Activated naive CD8-positive, alpha-beta T cell treated with anti-CD3 and anti-CD28 coated beads, Interleukin-2, amount 10 ng/mL, durations not matched to agents 7 days and 5 days (primary cell): ENCODE results near the gene SYNGR1. TPM values are rescaled to one million over a fixed set of nuclear protein-coding genes. Genes with fewer than 3 reads are reported as not detected.
A peak's percentile ranks its signal among the peaks of the same experiment; 100 is the strongest.
"Not testable (repeated sequence)": the region's sequence is repeated elsewhere in the genome, so short reads cannot be mapped to it uniquely, and the experiment has no call there.

Experiments used
- ATAC-seq: fragments of 150-1000 bp; cut with Tn5 transposase; one replicate; pipeline ENCODE4 v1.10.0; 2021; ENCODE audit warnings: low read depth, moderate library complexity
- POLR2A ChIA-PET: fragments of 350-600 bp; sonication (Branson Sonifier 250); formaldehyde crosslinking; loops from one replicate; lab custom pipeline; 2021; ENCODE audit warnings: antibody characterized with exemption; lab: Charles Lee
- DNase-seq: peaks from one replicate; pipeline ENCODE4 v3.0.0; 2021
- H3K27ac Mint-ChIP-seq: one replicate; pipeline ENCODE4 v1.8.0; 2022; ENCODE audit warnings: mild to moderate bottlenecking, mixed read lengths
- H3K27me3 Mint-ChIP-seq: one replicate; pipeline ENCODE4 v1.8.0; 2022; ENCODE audit warnings: mild to moderate bottlenecking, moderate library complexity, mixed read lengths
- H3K36me3 Mint-ChIP-seq: one replicate; pipeline ENCODE4 v1.8.0; 2021; ENCODE audit warnings: mild to moderate bottlenecking, mixed read lengths
- H3K4me1 Mint-ChIP-seq: one replicate; pipeline ENCODE4 v1.8.0; 2021; ENCODE audit warnings: mixed read lengths
- H3K4me3 Mint-ChIP-seq: one replicate; pipeline ENCODE4 v1.8.0; 2022; ENCODE audit warnings: mild to moderate bottlenecking, moderate library complexity, mixed read lengths
- H3K9me3 Mint-ChIP-seq: one replicate; pipeline ENCODE4 v1.8.0; 2021; ENCODE audit warnings: mixed read lengths
- total RNA-seq, 2 experiments: library from RNA; stranded (reverse); gene quantifications; one replicate each; pipeline ENCODE4 v1.2.3, GENCODE V29; 2021

SYNGR1 gene
- total RNA-seq, 2 experiments from 2014 or later, result 27.1 to 31.6 TPM

DNA sequence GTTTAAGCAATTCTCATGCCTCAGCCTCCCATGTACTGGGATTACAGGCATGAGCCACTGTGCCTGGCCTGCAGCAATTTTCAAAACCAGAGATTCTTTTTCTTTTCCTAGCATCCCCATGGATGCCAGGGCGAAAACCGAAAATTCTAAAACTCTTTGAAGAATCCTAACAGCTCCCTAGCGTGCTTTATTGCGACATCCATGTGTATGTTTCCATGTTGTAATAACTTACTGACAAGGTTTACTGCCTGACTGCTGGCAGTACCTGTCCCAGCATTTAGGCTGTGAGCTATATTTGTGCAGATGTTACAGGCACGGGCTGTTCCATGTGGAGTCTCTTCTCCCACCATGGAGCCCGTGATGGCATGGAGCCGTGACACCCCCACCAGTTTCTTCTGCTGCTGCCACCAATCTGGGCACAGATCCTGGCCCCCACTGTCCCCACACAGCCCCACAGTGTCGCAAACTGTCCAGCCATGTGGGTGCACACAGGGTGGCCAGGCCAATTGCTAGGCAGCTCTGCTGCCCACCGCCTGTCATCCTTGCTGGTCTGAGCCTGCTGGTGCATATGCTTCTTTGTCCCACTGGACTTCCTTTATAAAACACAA is 42.7 kb downstream of the SYNGR1 start:
- no peak for DNase-seq
- ATAC-seq, result no peak
- Mint-ChIP-seq H3K4me1 (peaks cover 6% of the 10 kb centered on the region), H3K27ac (no peak overlapping the region), H3K36me3 (no peaks in the 10 kb centered on the region), H3K27me3 (no peaks in the 10 kb centered on the region), H3K9me3 (no peaks in the 10 kb centered on the region), H3K4me3 (no peak overlapping the region)
- POLR2A ChIA-PET, result interaction anchor here (0.6 to 1.3 kb wide), 2 partner anchors 10 to 137 kb away, joined by 3 to 4 read pairs; no protein-coding TSS in a partner anchor

- no peaks in the 10 kb centered on the region for H3K9me3 Mint-ChIP-seq
- no peak for DNase-seq
- H3K4me3 Mint-ChIP-seq, result no peak overlapping the region
- H3K27me3 Mint-ChIP-seq, result no peaks in the 10 kb centered on the region
- H3K4me1 Mint-ChIP-seq, result peaks cover 5% of the 10 kb centered on the region
- no peak overlapping the region for H3K27ac Mint-ChIP-seq
- POLR2A ChIA-PET, result interaction anchor here (1.1 kb wide), 1 partner anchor 124 kb away, joined by 3 read pairs; no protein-coding TSS in a partner anchor
- peaks cover 3% of the 10 kb centered on the region for H3K36me3 Mint-ChIP-seq
- ATAC-seq, result no peak
Measured at GRCh38 chr22:39395936-39396796, 46.4 kb downstream of the SYNGR1 start.

GRCh38 chr22:39396797-39397195 is 47.0 kb downstream of the SYNGR1 start:
- H3K4me3 Mint-ChIP-seq, result no peak overlapping the region
- POLR2A ChIA-PET, result interaction anchor here (1.1 kb wide), 1 partner anchor 123 kb away, joined by 3 read pairs; no protein-coding TSS in a partner anchor
- no peaks in the 10 kb centered on the region for H3K9me3 Mint-ChIP-seq

GRCh38 chr22:39401301-39401631 is 51.5 kb downstream of the SYNGR1 start:
- DNase-seq (no peak), ATAC-seq (no peak)
- POLR2A ChIA-PET, result interaction anchor here (1.4 to 6.8 kb wide), 2 partner anchors 12 to 101 kb away, joined by 4 to 68 read pairs; partner anchors contain the start of gene MIEF1
- Mint-ChIP-seq H3K4me3 (peak overlapping the region; percentile 90), H3K36me3 (peaks cover 28% of the 10 kb centered on the region), H3K9me3 (no peaks in the 10 kb centered on the region), H3K27ac (no peak overlapping the region), H3K27me3 (no peaks in the 10 kb centered on the region), H3K4me1 (peaks cover 34% of the 10 kb centered on the region)

More at GRCh38 chr22:39396797-39397195, 47.0 kb downstream of the SYNGR1 start:
- Mint-ChIP-seq H3K36me3 (peaks cover 7% of the 10 kb centered on the region), H3K27me3 (no peaks in the 10 kb centered on the region), H3K4me1 (peaks cover 11% of the 10 kb centered on the region), H3K27ac (no peak overlapping the region)
- ATAC-seq, result no peak
- DNase-seq, result no peak

DNA sequence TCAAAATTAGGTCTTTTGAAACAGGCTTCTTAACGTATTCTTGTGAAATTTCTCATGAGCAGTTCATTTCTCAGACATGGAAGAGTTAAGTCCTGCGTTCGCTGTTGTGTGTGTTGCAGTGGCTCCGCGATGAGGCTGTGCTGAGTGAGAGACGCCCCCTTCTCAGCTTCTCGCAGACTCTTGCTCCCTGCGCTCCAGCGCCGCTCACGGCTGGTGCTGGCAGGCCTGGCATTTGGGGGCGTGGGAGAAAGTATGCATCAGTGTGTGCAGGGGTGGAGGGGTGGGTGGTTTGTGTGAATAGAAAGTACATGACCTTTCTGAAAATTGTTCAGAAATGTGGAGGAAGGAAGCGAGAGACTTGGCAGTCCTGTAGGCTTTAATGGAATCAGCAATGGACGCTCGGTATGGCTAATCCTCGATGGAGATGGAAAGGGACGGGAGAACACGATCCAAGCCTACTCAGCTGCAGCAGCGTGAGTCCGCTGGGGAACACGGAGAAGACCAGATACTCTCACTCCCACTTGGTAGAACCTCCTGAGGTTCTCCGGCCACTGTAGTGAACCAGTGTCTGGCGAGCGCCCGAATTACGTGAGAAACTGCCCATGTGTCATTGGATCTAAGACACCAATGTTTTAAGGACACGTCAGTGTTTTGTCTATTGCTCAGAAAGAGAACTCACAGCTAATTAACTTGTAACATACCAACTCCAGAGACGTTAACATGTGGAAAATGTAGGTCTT is 55.7 kb downstream of the SYNGR1 start:
- H3K36me3 Mint-ChIP-seq, result peaks cover 41% of the 10 kb centered on the region
- H3K27me3 Mint-ChIP-seq, result no peaks in the 10 kb centered on the region
- POLR2A ChIA-PET, result interaction anchor here (0.7 to 1.7 kb wide), 2 partner anchors 114 to 123 kb away, joined by 3 to 6 read pairs; partner anchors contain the start of gene ATF4
- no peaks in the 10 kb centered on the region for H3K9me3 Mint-ChIP-seq
- H3K4me1 Mint-ChIP-seq, result peaks cover 38% of the 10 kb centered on the region
- H3K27ac Mint-ChIP-seq, result no peak overlapping the region
- ATAC-seq, result no peak
- no peak for DNase-seq
- H3K4me3 Mint-ChIP-seq, result no peak overlapping the region

DNA sequence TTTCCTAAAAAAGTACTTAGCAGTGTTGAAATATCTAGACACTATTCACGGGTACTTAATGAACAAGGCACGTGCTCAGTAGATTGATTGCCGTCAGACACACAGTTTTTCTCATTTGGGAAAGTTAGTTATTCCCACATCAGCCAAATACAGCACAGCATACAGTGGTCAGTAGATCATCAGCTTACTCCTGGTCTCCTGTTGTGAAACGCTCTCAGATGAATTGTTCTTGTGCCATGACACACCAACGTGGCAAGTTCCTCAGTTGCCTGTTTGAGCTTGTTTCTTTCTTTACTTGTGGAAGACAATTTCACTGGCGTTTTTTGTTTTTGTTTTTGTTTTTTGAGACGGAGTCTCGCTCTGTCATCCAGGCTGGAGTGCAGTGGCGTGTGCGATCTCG is 58.4 kb downstream of the SYNGR1 start:
- no peak for DNase-seq
- POLR2A ChIA-PET, result interaction anchor here (0.6 kb wide), 1 partner anchor 67 kb away, joined by 3 read pairs; no protein-coding TSS in a partner anchor
- H3K27me3 Mint-ChIP-seq, result no peaks in the 10 kb centered on the region
- peaks cover 31% of the 10 kb centered on the region for H3K36me3 Mint-ChIP-seq
- H3K9me3 Mint-ChIP-seq, result no peaks in the 10 kb centered on the region
- peaks cover 44% of the 10 kb centered on the region for H3K4me1 Mint-ChIP-seq
- H3K27ac Mint-ChIP-seq, result no peak overlapping the region
- no peak overlapping the region for H3K4me3 Mint-ChIP-seq
- ATAC-seq, result no peak

- H3K36me3 Mint-ChIP-seq, result peaks cover 30% of the 10 kb centered on the region
- no peak for DNase-seq
- peaks cover 48% of the 10 kb centered on the region for H3K4me1 Mint-ChIP-seq
- no peak overlapping the region for H3K4me3 Mint-ChIP-seq
- H3K27me3 Mint-ChIP-seq, result no peaks in the 10 kb centered on the region
- ATAC-seq, result no peak
- H3K9me3 Mint-ChIP-seq, result no peaks in the 10 kb centered on the region
- no peak overlapping the region for H3K27ac Mint-ChIP-seq
- POLR2A ChIA-PET, result no interaction called here
Measured at GRCh38 chr22:39408807-39409206, 59.0 kb downstream of the SYNGR1 start.

GRCh38 chr22:39409516-39410029 is 59.8 kb downstream of the SYNGR1 start:
- no peaks in the 10 kb centered on the region for H3K9me3 Mint-ChIP-seq
- peaks cover 31% of the 10 kb centered on the region for H3K36me3 Mint-ChIP-seq
- no peak for DNase-seq
- H3K27ac Mint-ChIP-seq, result no peak overlapping the region
- H3K4me3 Mint-ChIP-seq, result no peak overlapping the region
- ATAC-seq, result no peak
- H3K27me3 Mint-ChIP-seq, result no peaks in the 10 kb centered on the region
- H3K4me1 Mint-ChIP-seq, result peaks cover 54% of the 10 kb centered on the region
- POLR2A ChIA-PET, result no interaction called here

GRCh38 chr22:39410264-39410663 is 60.5 kb downstream of the SYNGR1 start:
- DNase-seq, result no peak
- Mint-ChIP-seq H3K27me3 (no peaks in the 10 kb centered on the region), H3K9me3 (no peaks in the 10 kb centered on the region), H3K27ac (no peak overlapping the region), H3K4me3 (no peak overlapping the region), H3K36me3 (peaks cover 31% of the 10 kb centered on the region), H3K4me1 (peaks cover 49% of the 10 kb centered on the region)
- no peak for ATAC-seq
- POLR2A ChIA-PET, result interaction anchor here (0.6 to 5.2 kb wide), 3 partner anchors 9 to 49 kb away, joined by 3 to 68 read pairs (median 3); partner anchors contain the start of gene TAB1

DNA sequence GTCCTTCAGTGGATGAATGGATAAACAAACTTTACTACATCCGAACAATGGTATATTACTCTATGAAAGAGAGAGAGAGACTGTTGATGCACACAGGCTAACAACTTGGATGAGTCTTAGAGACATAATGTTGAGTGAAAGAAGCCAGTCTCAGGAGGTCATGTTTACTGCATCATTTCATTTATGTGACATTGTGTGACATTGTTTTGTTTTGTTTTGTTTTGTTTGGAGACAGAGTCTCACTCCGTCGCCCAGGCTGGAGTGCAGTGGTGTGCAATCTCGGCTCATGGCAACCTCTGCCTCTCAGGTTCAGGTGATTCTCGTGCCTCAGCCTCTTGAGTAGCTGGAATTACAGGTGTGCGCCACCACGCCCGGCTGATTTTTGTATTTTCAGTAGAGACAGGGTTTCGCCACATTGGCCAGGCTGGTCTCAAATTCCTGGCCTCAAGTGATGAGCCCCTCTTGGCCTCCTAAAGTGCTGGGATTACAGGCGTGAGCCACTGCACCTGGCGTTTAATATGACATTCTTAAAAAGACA is 62.1 kb downstream of the SYNGR1 start:
- Mint-ChIP-seq H3K36me3 (peaks cover 25% of the 10 kb centered on the region), H3K4me1 (peaks cover 48% of the 10 kb centered on the region), H3K4me3 (peak overlapping the region; percentile 85), H3K27ac (peak overlapping the region; percentile 98)
- DNase-seq, H3K27me3 Mint-ChIP-seq, ATAC-seq, H3K9me3 Mint-ChIP-seq: not testable (repeated sequence)
- POLR2A ChIA-PET, result interaction anchor here (0.9 to 5.2 kb wide), 7 partner anchors 10 to 117 kb away, joined by 3 to 68 read pairs (median 10); partner anchors contain the start of genes ATF4 and TAB1

- Mint-ChIP-seq H3K36me3 (peaks cover 25% of the 10 kb centered on the region), H3K4me3 (peak overlapping the region; percentile 85), H3K4me1 (peaks cover 47% of the 10 kb centered on the region), H3K27ac (peak overlapping the region; percentile 98)
- H3K9me3 Mint-ChIP-seq, DNase-seq, H3K27me3 Mint-ChIP-seq, ATAC-seq: not testable (repeated sequence)
- POLR2A ChIA-PET, result interaction anchor here (0.7 to 5.2 kb wide), 12 partner anchors 11 to 764 kb away, joined by 4 to 68 read pairs (median 8); partner anchors contain the start of genes ATF4, RPL3, TAB1 and TNRC6B
Measured at GRCh38 chr22:39413204-39413603, 63.4 kb downstream of the SYNGR1 start.

DNA sequence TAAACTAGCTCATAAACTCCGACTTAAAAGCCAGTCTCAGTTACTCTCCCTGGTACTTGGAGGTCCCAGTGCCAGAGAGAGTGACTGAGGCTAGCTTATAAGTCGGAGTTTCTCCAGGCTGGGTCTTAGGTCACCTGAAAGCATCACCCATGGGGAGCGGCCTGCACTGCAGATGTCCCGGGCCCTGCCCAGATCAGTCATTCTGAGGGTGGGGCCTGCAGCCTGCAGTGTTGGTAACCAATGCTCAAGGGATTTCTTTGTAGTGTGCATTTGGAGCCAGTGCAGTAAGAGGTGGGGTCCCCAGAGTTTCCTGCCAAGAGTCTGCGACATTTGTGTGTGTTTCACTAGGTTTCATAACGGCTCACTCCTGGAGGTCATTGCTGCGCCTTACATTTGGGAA is 64.6 kb downstream of the SYNGR1 start:
- Mint-ChIP-seq H3K9me3 (no peaks in the 10 kb centered on the region), H3K4me1 (peaks cover 45% of the 10 kb centered on the region), H3K36me3 (peaks cover 26% of the 10 kb centered on the region), H3K27ac (peak overlapping the region; percentile 98), H3K27me3 (no peaks in the 10 kb centered on the region), H3K4me3 (peak overlapping the region; percentile 18)
- DNase-seq (no peak), ATAC-seq (no peak)
- POLR2A ChIA-PET, result interaction anchor here (2.5 to 5.2 kb wide), 2 partner anchors 13 to 106 kb away, joined by 14 to 68 read pairs; partner anchors contain the start of genes ATF4 and TAB1
